DOHH2 (cell line): ENCODE measurements around the gene NCAPG2.

Source experiments
- EZH2phosphoT487 ChIP-seq: fragments of 200-600 bp; sonication (generic); IDR thresholded peaks from 2 replicates; pipeline ENCODE4 v1.6.1; 2017; ENCODE audit warnings: borderline replicate concordance, mild to moderate bottlenecking, antibody characterized with exemption, low read length, moderate library complexity, mixed read lengths
- TF ChIP-seq, protein P1 (sequence below): fragments of 200-600 bp; sonication (generic); IDR thresholded peaks from one replicate; pipeline ENCODE4 v1.5.1; 2014; ENCODE audit warnings: antibody characterized with exemption, mild to moderate bottlenecking, low read depth, low read length; ENCODE audit not compliant: poor library complexity, severe bottlenecking

DNA sequence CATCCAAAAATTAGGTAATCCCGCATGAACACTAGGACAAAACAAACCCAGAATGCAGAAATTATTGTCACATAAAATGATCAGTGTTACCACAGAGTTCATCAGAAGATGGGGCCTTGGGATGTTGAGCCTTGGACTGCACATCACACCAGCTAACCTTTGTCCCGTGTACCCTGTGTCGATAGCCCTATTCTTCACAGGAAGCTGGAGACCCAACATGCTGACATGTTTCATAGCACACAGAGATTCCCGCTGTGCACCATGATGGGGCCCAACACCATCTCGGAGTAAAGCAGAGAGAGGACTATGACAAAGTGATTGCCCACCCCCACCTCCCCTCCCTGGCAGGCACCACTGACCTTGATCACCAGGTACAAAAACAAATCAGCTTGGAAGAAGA, 121.5 kb downstream of the NCAPG2 start:
- TF ChIP-seq, protein P1, sequence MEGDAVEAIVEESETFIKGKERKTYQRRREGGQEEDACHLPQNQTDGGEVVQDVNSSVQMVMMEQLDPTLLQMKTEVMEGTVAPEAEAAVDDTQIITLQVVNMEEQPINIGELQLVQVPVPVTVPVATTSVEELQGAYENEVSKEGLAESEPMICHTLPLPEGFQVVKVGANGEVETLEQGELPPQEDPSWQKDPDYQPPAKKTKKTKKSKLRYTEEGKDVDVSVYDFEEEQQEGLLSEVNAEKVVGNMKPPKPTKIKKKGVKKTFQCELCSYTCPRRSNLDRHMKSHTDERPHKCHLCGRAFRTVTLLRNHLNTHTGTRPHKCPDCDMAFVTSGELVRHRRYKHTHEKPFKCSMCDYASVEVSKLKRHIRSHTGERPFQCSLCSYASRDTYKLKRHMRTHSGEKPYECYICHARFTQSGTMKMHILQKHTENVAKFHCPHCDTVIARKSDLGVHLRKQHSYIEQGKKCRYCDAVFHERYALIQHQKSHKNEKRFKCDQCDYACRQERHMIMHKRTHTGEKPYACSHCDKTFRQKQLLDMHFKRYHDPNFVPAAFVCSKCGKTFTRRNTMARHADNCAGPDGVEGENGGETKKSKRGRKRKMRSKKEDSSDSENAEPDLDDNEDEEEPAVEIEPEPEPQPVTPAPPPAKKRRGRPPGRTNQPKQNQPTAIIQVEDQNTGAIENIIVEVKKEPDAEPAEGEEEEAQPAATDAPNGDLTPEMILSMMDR = no peak
- TF ChIP-seq EZH2phosphoT487 = no peak
